Rectal smooth muscle tissue (tissue), 1 donor: ENCODE data around the gene SLC34A2.
"Not testable (repeated sequence)": the region's sequence is repeated elsewhere in the genome, so short reads cannot be mapped to it uniquely, and the experiment has no call there.

Experiments used
- H3K27ac ChIP-seq: one replicate; pipeline ENCODE4 v1.7.0; 2013; ENCODE audit warnings: low read depth, low read length, inconsistent platforms
- H3K27me3 ChIP-seq: one replicate; pipeline ENCODE4 v1.7.0; 2013; ENCODE audit warnings: low read length; ENCODE audit not compliant: control insufficient read depth, insufficient read depth
- H3K36me3 ChIP-seq: one replicate; pipeline ENCODE4 v1.7.0; 2013; ENCODE audit warnings: low read length; ENCODE audit not compliant: control insufficient read depth, insufficient read depth
- H3K4me1 ChIP-seq: one replicate; pipeline ENCODE4 v1.7.0; 2013; ENCODE audit warnings: low read length; ENCODE audit not compliant: control insufficient read depth, insufficient read depth
- H3K4me3 ChIP-seq: one replicate; pipeline ENCODE4 v1.7.0; 2013; ENCODE audit warnings: low read length
- H3K9ac ChIP-seq: one replicate; pipeline ENCODE4 v1.7.0; 2013; ENCODE audit warnings: low read length

Gene SLC34A2

GRCh38 chr4:25654971-25655963 lies at the start of gene SLC34A2:
SLC34A2 (plus strand) TSS chr4:25655851; CDS start chr4:25662501, 6,650 bp downstream.
- Histone ChIP-seq H3K9ac (no peak within 1 kb of the TSS), H3K4me1 (no peaks in the 10 kb centered on the region), H3K4me3 (peak within 1 kb of the TSS; percentile 14), H3K27me3 (peaks cover 9% of the 10 kb centered on the region), H3K27ac (no peak within 1 kb of the TSS), H3K36me3 (no peaks in the 10 kb centered on the region)

- H3K4me1 ChIP-seq, result no peaks in the 10 kb centered on the region
- H3K36me3 ChIP-seq, result no peaks in the 10 kb centered on the region
- H3K27ac ChIP-seq, result no peak overlapping the region
- H3K9ac ChIP-seq, result no peak overlapping the region
- H3K4me3 ChIP-seq, result no peak overlapping the region
- H3K27me3 ChIP-seq, result no peaks in the 10 kb centered on the region
Measured at GRCh38 chr4:25608644-25609043, 47.0 kb upstream of the SLC34A2 start.

GRCh38 chr4:25609976-25610375 lies 45.7 kb upstream of the SLC34A2 start:
- Histone ChIP-seq H3K9ac (no peak overlapping the region), H3K27ac (no peak overlapping the region), H3K27me3 (no peaks in the 10 kb centered on the region), H3K4me1 (no peaks in the 10 kb centered on the region), H3K36me3 (no peaks in the 10 kb centered on the region), H3K4me3 (no peak overlapping the region)

- H3K27me3 ChIP-seq, H3K4me3 ChIP-seq, H3K27ac ChIP-seq, H3K4me1 ChIP-seq, H3K36me3 ChIP-seq, H3K9ac ChIP-seq: not testable (repeated sequence)
Measured at GRCh38 chr4:25613613-25614012, 42.0 kb upstream of the SLC34A2 start.

GRCh38 chr4:25614807-25615206 lies 40.8 kb upstream of the SLC34A2 start:
- Histone ChIP-seq H3K4me1 (no peaks in the 10 kb centered on the region), H3K4me3 (no peak overlapping the region), H3K27ac (no peak overlapping the region), H3K9ac (no peak overlapping the region), H3K36me3 (no peaks in the 10 kb centered on the region), H3K27me3 (no peaks in the 10 kb centered on the region)

DNA sequence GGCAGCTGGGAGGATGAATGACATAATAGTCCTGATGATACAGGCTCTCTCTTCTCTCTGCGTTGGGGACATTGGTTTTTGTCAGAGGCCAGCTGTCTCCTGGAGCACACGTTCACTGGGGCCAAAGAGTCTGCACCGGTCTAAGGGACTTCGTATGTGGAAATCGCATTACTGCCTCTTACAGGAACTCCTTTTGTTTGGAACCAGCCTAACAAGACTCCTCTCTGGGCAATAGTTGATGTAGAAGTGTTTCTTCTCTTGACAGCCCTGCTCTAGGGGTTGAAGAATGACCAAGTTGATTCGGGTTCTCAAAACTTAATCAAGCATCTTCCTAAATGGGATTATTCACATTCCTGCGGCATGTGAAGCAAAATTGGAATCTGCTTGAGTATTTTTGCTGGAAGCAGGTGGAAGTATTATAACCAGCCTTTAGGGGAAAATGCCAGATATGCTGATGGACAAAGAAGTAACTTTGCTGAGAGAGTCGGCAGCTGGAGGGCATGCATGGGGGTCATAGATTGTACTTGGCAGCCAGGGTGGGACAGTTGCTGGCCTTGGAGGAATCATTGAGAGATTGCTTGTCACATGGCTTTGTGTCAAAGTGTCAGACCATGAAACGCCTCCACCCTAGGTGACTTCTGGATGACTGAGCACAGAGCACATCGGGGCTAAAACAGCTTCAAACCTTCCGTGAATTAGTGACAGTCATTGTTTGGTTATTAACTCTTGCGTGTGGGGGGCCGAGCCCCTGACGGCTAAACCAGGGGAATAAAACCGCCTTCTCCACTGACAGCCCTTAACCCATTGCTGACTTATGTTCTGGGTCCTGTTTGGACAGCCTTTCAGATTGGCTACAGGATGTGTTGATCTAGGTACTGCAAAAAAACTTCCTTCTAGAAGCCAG lies 34.4 kb upstream of the SLC34A2 start:
- no peaks in the 10 kb centered on the region for H3K27me3 ChIP-seq
- H3K27ac ChIP-seq, result no peak overlapping the region
- H3K4me1 ChIP-seq, result no peaks in the 10 kb centered on the region
- no peaks in the 10 kb centered on the region for H3K36me3 ChIP-seq
- no peak overlapping the region for H3K9ac ChIP-seq
- H3K4me3 ChIP-seq, result no peak overlapping the region

GRCh38 chr4:25624616-25625015 lies 31.0 kb upstream of the SLC34A2 start:
- no peaks in the 10 kb centered on the region for H3K4me1 ChIP-seq
- H3K27me3 ChIP-seq, result no peaks in the 10 kb centered on the region
- no peaks in the 10 kb centered on the region for H3K36me3 ChIP-seq
- no peak overlapping the region for H3K9ac ChIP-seq
- H3K4me3 ChIP-seq, result no peak overlapping the region
- H3K27ac ChIP-seq, result no peak overlapping the region

DNA sequence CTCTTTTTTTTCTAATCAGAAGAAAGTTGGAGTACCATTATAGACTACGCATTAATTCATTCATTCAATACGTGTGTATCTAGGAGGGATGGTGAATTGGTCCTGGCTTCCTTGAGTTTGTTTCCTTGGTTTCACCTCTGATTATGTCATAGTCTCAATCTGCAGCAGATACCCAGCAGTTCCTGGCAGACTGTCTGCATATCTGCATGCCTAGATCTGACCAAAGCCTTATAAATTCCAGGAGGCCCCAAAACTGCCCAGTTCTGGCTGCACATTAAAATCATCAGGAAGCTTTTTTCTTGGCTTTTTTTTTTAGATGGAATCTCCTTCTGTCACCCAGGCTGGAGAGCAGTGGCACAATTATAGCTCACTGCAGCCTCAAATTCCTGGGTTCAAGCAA lies 27.2 kb upstream of the SLC34A2 start:
- no peak overlapping the region for H3K4me3 ChIP-seq

GRCh38 chr4:25632135-25632534 lies 23.5 kb upstream of the SLC34A2 start:
- no peaks in the 10 kb centered on the region for H3K36me3 ChIP-seq
- H3K27ac ChIP-seq, result no peak overlapping the region
- no peaks in the 10 kb centered on the region for H3K4me1 ChIP-seq

More for the DNA sequence above, 27.2 kb upstream of the SLC34A2 start:
- Histone ChIP-seq H3K9ac (no peak overlapping the region), H3K36me3 (no peaks in the 10 kb centered on the region), H3K27ac (no peak overlapping the region), H3K4me1 (no peaks in the 10 kb centered on the region), H3K27me3 (no peaks in the 10 kb centered on the region)

GRCh38 chr4:25633541-25633940 lies 22.1 kb upstream of the SLC34A2 start:
- no peak overlapping the region for H3K27ac ChIP-seq
- H3K36me3 ChIP-seq, result no peaks in the 10 kb centered on the region
- H3K27me3 ChIP-seq, result no peaks in the 10 kb centered on the region
- no peak overlapping the region for H3K4me3 ChIP-seq
- no peak overlapping the region for H3K9ac ChIP-seq
- H3K4me1 ChIP-seq, result no peaks in the 10 kb centered on the region

More at GRCh38 chr4:25632135-25632534, 23.5 kb upstream of the SLC34A2 start:
- Histone ChIP-seq H3K4me3 (no peak overlapping the region), H3K27me3 (no peaks in the 10 kb centered on the region), H3K9ac (no peak overlapping the region)

DNA sequence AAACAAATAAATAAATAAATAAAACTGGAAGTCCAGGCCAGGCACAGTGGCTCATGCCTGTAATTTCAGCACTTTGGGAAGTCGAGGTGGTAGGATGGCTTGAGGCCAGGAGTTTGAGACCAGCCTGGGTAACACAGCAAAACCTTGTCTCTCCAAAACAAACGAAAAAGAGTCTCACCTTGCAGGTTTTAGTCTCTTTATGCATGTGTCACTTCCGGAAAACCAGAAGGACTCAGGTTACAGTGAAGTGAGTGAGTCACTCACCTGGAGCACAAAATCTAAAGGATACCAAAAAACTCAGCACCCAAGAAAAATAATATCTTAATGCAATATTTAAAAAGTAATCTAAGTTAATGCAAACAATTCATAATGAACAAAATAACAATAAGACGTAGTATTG lies 20.1 kb upstream of the SLC34A2 start:
- Histone ChIP-seq H3K27ac (no peak overlapping the region), H3K4me1 (no peaks in the 10 kb centered on the region), H3K4me3 (no peak overlapping the region), H3K9ac (no peak overlapping the region), H3K36me3 (no peaks in the 10 kb centered on the region), H3K27me3 (no peaks in the 10 kb centered on the region)

DNA sequence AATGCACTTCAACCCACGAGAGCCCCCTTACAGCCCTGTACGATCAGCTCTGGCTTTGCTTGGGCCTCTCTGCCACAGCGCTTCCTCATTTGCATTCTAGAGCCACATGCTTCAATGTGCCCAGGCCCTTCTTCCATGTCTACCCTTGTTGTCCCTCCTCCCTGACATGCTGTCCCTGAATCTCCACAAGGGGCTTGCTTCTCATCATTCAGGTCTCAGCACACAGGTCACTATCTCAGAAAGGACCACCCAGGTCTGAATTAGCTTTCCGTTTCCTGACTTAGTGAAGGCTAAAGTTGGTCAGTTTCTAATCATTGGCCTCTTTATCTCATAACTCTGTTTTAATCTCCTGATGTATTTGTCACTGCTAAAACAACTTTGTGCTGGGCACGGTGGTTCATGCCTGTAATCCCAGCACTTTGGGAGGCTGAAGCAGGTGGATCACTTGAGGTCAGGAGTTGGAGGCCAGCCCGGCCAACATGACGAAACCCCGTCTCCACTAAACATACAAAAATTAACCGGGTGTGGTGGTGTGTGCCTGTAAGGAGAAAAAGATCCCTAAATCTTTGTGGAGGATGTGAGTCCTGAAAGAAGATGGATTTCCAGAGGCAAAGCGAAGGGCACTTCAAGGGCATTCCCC lies 17.9 kb upstream of the SLC34A2 start:
- H3K4me3 ChIP-seq, result no peak overlapping the region

More for the DNA sequence above, 17.9 kb upstream of the SLC34A2 start:
- H3K9ac ChIP-seq, result no peak overlapping the region
- H3K36me3 ChIP-seq, result no peaks in the 10 kb centered on the region
- no peak overlapping the region for H3K27ac ChIP-seq
- H3K4me1 ChIP-seq, result no peaks in the 10 kb centered on the region
- H3K27me3 ChIP-seq, result no peaks in the 10 kb centered on the region
